Measurements from ENCODE around the gene RPP38.

Gene RPP38

GRCh38 chr10:15152556-15152955 lies 55.4 kb downstream of the RPP38 start:
- DNase-seq (ENCODE audit: low spot score) = no peak
- in situ Hi-C loops (cut with MboI; ENCODE audit: low pct_unique_long_range_greater_than_20kb, low sequenced_read_pairs, unreplicated experiment) = no loop called here
- TF ChIP-seq CTCF (IDR thresholded peaks at IDR 0.05; ENCODE audit: extremely low read depth, insufficient read depth, missing control alignments) = no peak
